Activated gamma-delta T cell treated with Interleukin-2 at 50 U/mL for 16 hours (primary cell): ENCODE data around the gene TMEM167B.

ENCODE experiments used
- DNase-seq: peaks from one replicate; pipeline ENCODE4 v3.0.0-alpha.2; 2020

The TMEM167B gene

DNA sequence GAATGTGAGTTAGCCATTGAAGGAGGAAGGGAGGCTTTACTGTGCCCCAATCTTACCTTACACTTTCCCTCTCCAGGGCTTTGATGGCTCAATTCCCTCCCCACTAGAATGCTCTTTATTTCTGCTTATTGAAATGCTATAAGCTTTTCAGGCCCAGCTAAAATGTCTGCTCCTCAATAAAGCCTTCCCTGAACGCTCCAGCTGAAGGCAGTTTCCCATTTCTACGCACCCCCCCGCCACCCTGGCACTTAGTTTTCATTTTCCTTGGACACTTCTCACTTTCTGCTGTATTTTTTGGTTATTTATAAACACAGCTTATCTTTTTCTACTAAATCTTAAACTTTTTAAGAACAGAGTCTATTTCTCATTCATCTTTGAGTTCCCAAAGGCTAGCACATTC lies 7.1 kb upstream of the TMEM167B start:
- DNase-seq, result no peak

- no peak for DNase-seq
Measured at GRCh38 chr1:109083923-109084322, 6.6 kb upstream of the TMEM167B start.

DNA sequence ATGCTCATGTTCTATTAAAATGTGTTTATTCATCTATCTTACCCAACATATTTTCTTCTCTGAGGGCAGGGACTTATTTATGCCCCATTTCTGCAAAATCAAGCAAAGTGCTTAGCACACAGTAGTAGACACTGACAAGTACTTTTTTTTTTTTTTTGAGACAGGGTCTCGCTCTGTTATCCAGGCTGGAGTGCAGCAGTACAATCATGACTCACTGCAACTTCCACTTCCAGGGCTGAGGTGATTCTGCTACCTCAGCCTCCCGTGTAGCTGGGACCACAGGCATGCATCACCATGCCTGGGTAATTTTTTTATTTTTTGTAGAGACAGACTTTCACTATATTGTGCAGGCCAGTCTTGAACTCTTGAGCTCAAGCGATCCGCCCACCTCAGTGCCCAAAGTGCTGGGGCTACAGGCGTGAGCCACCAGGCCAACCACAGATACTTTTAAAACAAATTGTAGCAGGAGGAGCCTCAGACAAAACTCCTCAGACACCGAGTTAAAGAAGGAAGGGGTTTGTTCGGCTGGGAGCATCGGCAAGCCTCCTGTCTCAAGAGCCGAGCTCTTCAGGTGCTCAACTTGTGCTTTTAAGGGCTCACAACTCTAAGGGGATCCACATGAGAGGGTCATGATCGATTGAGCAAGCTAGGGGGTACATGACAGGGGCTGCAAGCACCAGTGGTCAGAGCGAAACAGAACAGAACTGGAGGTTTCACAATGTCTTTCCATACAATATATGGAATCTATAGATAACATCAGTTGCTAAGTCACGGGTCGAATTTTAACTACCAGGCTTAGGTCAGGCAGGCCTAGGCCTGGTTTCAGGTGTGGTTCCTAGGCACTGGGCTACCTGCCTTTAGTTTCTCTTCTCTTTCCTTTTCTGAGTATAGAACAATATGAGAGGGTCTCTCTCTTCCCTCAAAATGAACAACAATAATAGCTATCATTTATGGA lies 5.7 kb upstream of the TMEM167B start:
- DNase-seq, result no peak

GRCh38 chr1:109089242-109090015 lies 1.1 kb upstream of the TMEM167B start:
- DNase-seq, result peak; percentile 40

- DNase-seq, result no peak
Measured at GRCh38 chr1:109091078-109091838, 694 bp downstream of the TMEM167B start.

GRCh38 chr1:109091839-109092193 lies 1.3 kb downstream of the TMEM167B start:
- no peak for DNase-seq

DNA sequence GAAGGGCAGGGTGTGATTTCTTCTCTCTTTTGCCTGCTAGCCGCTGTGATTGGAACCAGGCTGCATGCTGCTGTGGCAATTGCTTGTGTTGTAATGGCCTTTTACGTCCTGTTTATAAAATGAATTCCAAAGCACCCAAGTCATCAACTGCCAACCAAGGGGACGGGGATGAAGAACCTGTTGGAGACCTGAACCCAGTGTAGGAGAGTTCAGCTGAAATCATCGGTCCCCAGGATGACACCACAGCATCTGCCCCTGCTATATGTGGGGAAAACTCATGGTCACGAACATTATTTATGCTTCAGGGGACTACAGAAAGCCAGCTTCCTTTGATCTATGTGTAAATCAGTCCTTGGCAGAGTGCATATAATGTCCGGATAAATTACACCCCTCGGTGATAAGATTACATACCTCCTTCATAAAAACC lies 3.8 kb downstream of the TMEM167B start:
- DNase-seq, result no peak

GRCh38 chr1:109094871-109095270 lies 4.3 kb downstream of the TMEM167B start:
- DNase-seq, result no peak

- DNase-seq, result no peak
Measured at GRCh38 chr1:109095631-109096030, 5.1 kb downstream of the TMEM167B start.

DNA sequence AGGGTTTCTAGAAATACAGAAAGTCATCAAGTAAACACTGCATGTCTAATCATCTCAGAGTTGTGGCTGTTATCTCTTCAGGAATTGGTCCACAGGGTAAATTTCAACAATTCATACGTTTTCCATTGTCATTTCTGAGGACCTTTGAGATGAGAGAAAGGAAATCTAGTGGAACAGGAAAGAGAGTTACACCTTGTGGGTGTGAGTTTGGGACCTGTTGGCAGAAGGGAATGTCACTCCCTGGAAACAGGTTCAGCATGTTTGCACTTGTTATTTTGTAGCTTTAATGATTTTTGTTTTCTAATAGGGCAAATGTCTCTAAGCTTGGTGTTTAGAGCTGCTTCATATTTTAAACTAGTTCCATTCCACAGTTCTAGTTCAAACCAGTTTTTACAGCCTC lies 5.6 kb downstream of the TMEM167B start:
- no peak for DNase-seq

DNA sequence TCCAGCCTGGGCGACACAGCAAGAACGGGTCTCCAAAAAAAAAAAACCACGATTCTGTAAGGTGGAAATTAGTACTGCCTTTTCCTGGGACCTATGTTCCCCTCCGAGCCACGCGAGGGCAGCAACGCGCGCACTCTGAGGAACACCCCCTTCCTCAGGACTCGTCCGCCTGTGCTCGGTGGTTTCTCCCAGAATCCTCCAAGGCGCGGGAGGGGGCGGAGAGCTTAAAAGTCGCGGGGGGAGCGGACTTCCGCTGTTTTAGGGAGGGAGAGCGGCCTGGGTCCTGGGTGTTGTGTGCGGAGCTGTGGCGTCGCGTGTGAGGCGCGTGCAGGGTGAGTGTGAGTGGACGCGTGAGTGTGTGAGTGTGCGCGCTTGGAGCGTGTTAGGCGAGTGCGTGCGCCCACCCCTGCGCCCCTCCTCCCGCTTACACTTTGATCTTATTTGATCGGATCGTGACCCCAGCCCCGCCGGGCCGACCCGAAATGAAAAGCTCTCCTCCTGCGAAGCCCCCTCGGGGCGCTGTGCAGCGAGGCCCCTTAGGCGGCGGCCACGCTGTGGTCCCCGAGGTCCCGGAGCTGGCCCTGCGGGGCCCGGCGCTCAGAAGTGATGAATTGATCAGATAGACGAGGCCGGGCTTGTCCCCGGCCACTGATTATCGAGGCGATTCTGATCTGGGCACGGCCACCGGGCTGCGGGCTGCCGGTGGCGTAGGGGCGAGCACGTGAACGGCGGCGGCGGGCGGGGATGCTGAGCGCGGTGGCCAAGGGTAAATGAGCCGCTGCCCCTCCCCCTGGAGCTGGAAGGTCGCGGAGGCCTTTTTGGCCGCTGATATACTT lies 9.6 kb downstream of the TMEM167B start:
- DNase-seq, result peak; percentile 97

DNA sequence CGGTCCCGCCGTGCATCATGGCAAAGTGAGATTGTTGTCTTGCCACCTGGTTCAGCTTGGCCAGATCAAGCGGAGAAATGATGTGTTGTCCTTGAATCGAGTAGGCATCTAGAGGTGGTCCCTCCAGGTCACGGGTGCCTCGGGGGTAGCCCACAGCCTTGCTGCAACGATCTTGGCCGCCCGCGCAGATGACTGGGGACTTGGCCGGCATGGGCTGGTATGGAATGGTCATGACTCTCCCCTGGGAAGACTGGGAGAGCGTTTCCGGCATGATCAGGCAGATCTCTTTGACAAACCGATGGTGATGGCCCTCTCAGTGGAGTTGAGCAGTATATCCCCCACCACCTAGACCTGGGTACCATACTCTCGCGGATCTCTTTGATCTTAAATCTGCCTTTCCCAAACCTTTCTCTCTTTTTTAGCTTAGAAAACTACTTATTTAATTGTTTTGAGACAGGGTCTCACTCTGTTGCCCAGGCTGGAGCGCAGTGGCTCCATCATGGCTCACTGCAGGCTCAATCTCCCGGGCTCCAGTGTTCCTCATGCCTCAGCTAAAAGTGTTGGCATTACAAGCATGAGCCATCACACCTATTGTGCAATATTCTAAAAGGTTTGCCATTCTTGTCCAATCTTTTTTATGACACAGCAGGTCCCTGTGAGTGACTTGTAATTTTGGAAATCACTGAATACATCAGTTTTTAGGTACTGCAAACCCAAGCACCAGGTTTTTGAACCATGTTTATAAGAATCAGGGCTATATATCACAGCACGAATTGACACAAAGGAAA lies 14.0 kb downstream of the TMEM167B start:
- DNase-seq, result no peak

GRCh38 chr1:109105881-109106280 lies 15.3 kb downstream of the TMEM167B start:
- no peak for DNase-seq

- no peak for DNase-seq
Measured at GRCh38 chr1:109107785-109108184, 17.2 kb downstream of the TMEM167B start.

DNA sequence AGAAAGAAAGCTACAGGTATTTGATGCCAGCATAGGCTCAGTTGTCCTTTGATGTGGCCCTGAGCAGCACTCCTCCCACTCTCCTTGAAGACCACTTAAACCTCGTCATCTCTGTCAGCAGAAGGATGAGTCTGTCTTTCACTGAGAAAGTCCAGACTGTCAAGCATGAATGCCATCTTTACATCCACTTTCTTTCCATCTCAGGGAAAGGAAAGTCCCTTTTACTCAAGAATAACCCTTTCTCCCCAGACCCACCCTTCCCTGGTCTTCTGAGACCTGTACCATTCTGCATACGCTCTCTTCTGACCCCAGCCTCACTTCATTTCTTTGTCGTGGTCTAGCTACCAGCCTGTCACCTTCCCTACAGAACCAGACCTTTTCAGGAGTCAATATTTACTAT lies 19.3 kb downstream of the TMEM167B start:
- no peak for DNase-seq

- no peak for DNase-seq
Measured at GRCh38 chr1:109111386-109112055, 21.0 kb downstream of the TMEM167B start.

GRCh38 chr1:109112056-109112651 lies 21.6 kb downstream of the TMEM167B start:
- no peak for DNase-seq

DNA sequence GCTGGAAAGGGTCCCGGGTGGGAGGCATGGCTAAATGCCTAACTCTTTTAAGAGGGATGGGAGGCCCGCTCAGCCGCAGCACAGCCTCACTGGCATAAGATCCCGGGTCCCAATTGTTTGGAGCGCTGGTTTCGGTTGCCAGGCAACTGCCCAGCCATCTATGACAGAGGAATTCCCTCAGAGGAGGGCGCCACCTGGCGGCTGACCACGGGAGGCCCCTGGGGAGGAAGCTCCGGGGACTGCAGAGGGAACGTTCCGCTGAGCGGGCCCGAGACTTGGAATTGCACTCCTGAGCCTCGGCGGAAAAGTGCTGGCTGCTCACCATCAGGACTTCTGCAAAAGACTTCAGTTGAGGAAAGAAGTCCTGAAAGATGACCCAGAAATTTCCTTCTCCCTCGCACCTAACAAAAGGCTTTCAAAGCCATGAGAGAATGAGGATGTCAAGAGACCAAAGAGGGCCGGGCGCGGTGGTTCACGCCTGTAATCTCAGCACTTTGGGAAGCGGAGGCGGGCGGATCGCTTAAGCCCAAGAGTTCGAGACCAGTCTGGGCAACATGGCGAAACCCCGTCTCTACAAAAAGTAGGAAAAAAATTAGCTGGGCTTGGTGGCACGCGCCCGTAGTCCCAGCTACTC lies 22.2 kb downstream of the TMEM167B start:
- DNase-seq, result peak; percentile 89

GRCh38 chr1:109113590-109114341 lies 23.2 kb downstream of the TMEM167B start, which contains the start of gene ELAPOR1:
Gene ELAPOR1 (plus strand): TSS chr1:109114115. CDS start chr1:109114184, 69 bp downstream.
- DNase-seq, result peak; percentile 84
